Measurements from ENCODE around the gene ETV1.

ETV1 gene

DNA sequence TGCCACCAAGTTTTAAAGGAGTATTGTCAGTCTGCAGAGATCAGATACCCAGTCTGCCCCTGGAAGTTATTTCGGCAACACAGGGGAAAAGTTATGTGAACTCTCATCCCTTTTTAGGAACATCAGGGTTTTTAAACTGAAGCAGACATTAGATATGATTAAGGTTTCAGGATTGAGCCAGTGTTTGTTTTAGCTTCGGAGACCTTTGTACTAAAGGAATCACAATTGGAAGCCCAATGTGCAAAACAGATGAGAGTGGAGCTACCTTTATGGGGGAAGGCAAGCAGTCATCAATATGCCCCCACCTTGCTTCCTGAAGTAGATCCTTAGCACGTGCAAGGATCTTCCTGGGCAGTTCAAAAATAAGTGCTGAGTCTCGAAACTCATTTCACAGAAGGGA lies 39.5 kb downstream of the ETV1 start:
- Histone ChIP-seq H3K27ac (ENCODE audit: low read depth, low read length) (no peak overlapping the region), H4K20me1 (ENCODE audit: control insufficient read depth, insufficient read depth, low read depth, low read length) (no peaks in the 10 kb centered on the region), H3K4me1 (ENCODE audit: control insufficient read depth, low read length) (no peaks in the 10 kb centered on the region), H3K9me3 (ENCODE audit: control insufficient read depth, insufficient read depth, low read length) (no peaks in the 10 kb centered on the region), H3F3A (ENCODE audit: control insufficient read depth, insufficient read depth) (no peaks in the 10 kb centered on the region), H3K27me3 (ENCODE audit: control insufficient read depth, low read length) (no peaks in the 10 kb centered on the region), H3K36me3 (ENCODE audit: control insufficient read depth, low read length) (no peaks in the 10 kb centered on the region), H3K9me2 (replicated peaks; ENCODE audit: control insufficient read depth, low read length) (no peaks in the 10 kb centered on the region), H3K4me3 (ENCODE audit: low read length) (no peak overlapping the region), H3K79me2 (ENCODE audit: control insufficient read depth, low read length) (no peaks in the 10 kb centered on the region), H3K4me2 (ENCODE audit: low read length) (no peak overlapping the region)
- no peak for TF ChIP-seq EZH2phosphoT487 (IDR thresholded peaks at IDR 0.05; ENCODE audit: borderline replicate concordance, low read length)
- TF ChIP-seq, protein P1, sequence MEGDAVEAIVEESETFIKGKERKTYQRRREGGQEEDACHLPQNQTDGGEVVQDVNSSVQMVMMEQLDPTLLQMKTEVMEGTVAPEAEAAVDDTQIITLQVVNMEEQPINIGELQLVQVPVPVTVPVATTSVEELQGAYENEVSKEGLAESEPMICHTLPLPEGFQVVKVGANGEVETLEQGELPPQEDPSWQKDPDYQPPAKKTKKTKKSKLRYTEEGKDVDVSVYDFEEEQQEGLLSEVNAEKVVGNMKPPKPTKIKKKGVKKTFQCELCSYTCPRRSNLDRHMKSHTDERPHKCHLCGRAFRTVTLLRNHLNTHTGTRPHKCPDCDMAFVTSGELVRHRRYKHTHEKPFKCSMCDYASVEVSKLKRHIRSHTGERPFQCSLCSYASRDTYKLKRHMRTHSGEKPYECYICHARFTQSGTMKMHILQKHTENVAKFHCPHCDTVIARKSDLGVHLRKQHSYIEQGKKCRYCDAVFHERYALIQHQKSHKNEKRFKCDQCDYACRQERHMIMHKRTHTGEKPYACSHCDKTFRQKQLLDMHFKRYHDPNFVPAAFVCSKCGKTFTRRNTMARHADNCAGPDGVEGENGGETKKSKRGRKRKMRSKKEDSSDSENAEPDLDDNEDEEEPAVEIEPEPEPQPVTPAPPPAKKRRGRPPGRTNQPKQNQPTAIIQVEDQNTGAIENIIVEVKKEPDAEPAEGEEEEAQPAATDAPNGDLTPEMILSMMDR (IDR thresholded peaks at IDR 0.05; ENCODE audit: low read depth, low read length, poor library complexity, severe bottlenecking), result no peak

DNA sequence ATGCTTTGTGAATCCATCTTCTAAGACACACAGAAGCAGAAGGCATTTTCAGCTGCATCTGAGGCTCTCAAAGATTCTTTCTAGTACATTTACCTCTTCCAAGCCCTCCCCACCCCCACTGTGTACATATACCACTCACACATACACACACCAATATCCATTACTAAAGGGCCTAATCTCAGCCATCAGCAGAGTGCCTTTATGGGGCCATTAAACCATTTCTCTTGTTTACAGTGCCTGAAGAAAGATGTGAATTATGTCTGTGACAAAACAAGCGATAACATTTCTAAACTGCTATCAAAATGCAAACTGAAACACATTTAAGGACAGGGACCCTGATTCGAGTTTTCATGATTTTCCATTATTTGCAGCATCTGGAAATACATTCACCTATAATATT lies 40.0 kb downstream of the ETV1 start:
- TF ChIP-seq EZH2phosphoT487 (IDR thresholded peaks at IDR 0.05; ENCODE audit: borderline replicate concordance, low read length), result no peak
- TF ChIP-seq, protein P1 (IDR thresholded peaks at IDR 0.05; ENCODE audit: low read depth, low read length, poor library complexity, severe bottlenecking), result no peak
- no peaks in the 10 kb centered on the region for H4K20me1 ChIP-seq (ENCODE audit: control insufficient read depth, insufficient read depth, low read depth, low read length)
- H3K4me2 ChIP-seq (ENCODE audit: low read length), result no peak overlapping the region
- H3K9me2 ChIP-seq (replicated peaks; ENCODE audit: control insufficient read depth, low read length), result no peaks in the 10 kb centered on the region
- H3K9me3 ChIP-seq (ENCODE audit: control insufficient read depth, insufficient read depth, low read length), result no peaks in the 10 kb centered on the region
- H3K79me2 ChIP-seq (ENCODE audit: control insufficient read depth, low read length), result no peaks in the 10 kb centered on the region
- no peaks in the 10 kb centered on the region for H3K4me1 ChIP-seq (ENCODE audit: control insufficient read depth, low read length)
- H3F3A ChIP-seq (ENCODE audit: control insufficient read depth, insufficient read depth), result no peaks in the 10 kb centered on the region
- no peak overlapping the region for H3K4me3 ChIP-seq (ENCODE audit: low read length)
- H3K27me3 ChIP-seq (ENCODE audit: control insufficient read depth, low read length), result no peaks in the 10 kb centered on the region
- no peak overlapping the region for H3K27ac ChIP-seq (ENCODE audit: low read depth, low read length)
- H3K36me3 ChIP-seq (ENCODE audit: control insufficient read depth, low read length), result no peaks in the 10 kb centered on the region

DNA sequence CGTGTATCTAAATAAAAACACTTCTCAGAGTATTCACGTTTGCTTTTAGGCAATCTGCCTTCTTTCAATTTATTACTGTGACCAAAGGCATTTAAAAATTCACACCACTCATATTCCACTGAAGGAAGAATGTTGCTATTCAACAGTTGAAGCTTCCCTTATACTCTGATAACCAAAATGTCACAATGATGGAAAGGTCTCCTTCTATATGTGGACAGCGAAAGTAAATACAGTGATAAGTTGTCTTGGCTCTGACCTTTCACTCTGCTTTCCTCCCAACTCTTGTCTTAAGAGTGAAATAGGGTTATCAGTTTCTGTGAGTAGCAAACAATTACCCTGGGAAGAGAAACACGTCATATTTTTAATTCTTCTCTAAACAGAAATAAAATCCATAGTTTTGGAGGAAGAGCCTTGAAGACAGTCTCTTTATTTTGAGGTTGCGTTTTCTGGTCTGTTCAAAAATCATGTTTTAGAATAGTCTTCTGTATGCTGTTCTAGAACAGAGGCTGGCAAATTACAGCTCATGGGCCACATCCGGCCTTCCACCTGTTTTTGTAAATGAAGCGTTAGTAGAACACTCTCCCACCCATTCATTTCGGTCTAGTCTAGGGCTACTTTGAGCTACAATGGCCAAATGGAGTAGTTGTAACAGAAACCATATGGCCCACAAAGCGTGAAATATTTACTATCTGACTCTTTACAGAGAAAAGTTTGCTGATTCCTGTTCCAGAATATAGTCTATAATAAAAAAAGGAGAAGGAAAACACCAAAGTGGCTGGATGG lies 41.3 kb downstream of the ETV1 start:
- Histone ChIP-seq H3K27ac (ENCODE audit: low read depth, low read length) (no peak overlapping the region), H4K20me1 (ENCODE audit: control insufficient read depth, insufficient read depth, low read depth, low read length) (no peaks in the 10 kb centered on the region), H3F3A (ENCODE audit: control insufficient read depth, insufficient read depth) (no peaks in the 10 kb centered on the region), H3K79me2 (ENCODE audit: control insufficient read depth, low read length) (no peaks in the 10 kb centered on the region), H3K9me3 (ENCODE audit: control insufficient read depth, insufficient read depth, low read length) (no peaks in the 10 kb centered on the region; the same call in 1 of the 2 replicates), H3K4me1 (ENCODE audit: control insufficient read depth, low read length) (no peaks in the 10 kb centered on the region), H3K36me3 (ENCODE audit: control insufficient read depth, low read length) (no peaks in the 10 kb centered on the region), H3K9me2 (replicated peaks; ENCODE audit: control insufficient read depth, low read length) (no peaks in the 10 kb centered on the region), H3K27me3 (ENCODE audit: control insufficient read depth, low read length) (no peaks in the 10 kb centered on the region), H3K4me3 (ENCODE audit: low read length) (no peak overlapping the region), H3K4me2 (ENCODE audit: low read length) (no peak overlapping the region)
- TF ChIP-seq EZH2phosphoT487 (IDR thresholded peaks at IDR 0.05; ENCODE audit: borderline replicate concordance, low read length), result no peak
- TF ChIP-seq, protein P1 (IDR thresholded peaks at IDR 0.05; ENCODE audit: low read depth, low read length, poor library complexity, severe bottlenecking), result no peak
